NCI-H82 treated with DMSO at 0.1 percent for 48 hours (cell line): ENCODE measurements around the gene COPRS.
"Not testable (repeated sequence)": the region's sequence is repeated elsewhere in the genome, so short reads cannot be mapped to it uniquely, and the experiment has no call there.

Experiments used
- DNase-seq: peaks from one replicate; lab custom pipeline; 2025; ENCODE audit not compliant: unreplicated experiment; lab: John Stamatoyannopoulos, UW

Gene COPRS

GRCh38 chr17:31809876-31810275, 49.2 kb downstream of the COPRS start:
- not testable (repeated sequence) for DNase-seq

DNA sequence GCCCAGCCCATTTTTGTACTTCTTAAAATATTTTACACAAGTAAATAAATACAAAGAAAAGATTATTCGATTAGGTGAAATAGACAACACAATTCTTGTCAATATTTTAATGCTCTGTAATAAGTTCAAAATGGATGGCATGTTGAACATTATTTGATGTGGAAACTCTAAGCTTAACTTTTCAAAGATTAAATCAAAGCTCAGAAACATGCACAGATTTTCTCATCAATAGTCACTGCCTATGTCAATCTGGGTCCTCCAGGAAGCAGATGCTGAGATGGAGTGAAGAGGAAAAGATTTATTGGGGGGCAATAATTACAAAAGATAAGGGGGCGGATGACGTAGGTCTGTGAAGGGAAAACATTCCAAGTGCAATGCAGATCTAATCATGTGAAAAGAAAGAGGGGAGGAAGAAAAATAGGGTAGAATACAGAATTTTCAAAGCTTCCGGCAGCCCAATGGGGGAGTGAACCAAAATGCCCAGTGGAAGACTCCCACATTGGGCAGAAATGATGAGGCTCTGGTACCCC, 50.5 kb downstream of the COPRS start:
- no peak for DNase-seq

- DNase-seq = no peak
Measured at GRCh38 chr17:31807846-31808245, 51.2 kb downstream of the COPRS start.

- no peak for DNase-seq
Measured at GRCh38 chr17:31806921-31807320, 52.1 kb downstream of the COPRS start.

GRCh38 chr17:31803494-31804213, 55.4 kb downstream of the COPRS start:
- DNase-seq = no peak

GRCh38 chr17:31802502-31802901, 56.5 kb downstream of the COPRS start:
- DNase-seq = no peak
